Panc1 (cell line): ENCODE data around the gene EED. TPM values are rescaled to one million over a fixed set of nuclear protein-coding genes. Genes with fewer than 3 reads are reported as not detected.

Experiments
- ATAC-seq: fragments of 200-7000 bp; cut with Tn5 transposase; 2 replicates; pipeline ENCODE4 v1.9.1; 2020; ENCODE audit warnings: mild to moderate bottlenecking, moderate library complexity
- BruUV-seq: library from RNA; stranded (reverse); fragments of 400-500 nt; replicated peaks from 2 replicates; lab custom pipeline; 2021; lab: Mats Ljungman, UMichigan
- CTCF ChIA-PET: fragments of 300-600 bp; sonication (Branson Sonifier 250); formaldehyde crosslinking; loops from one replicate; lab custom pipeline; 2022; ENCODE audit warnings: antibody characterized with exemption; lab: Charles Lee
- POLR2A ChIA-PET: fragments of 300-600 bp; sonication (Branson Sonifier 250); formaldehyde crosslinking; loops from one replicate; lab custom pipeline; 2022; ENCODE audit warnings: antibody characterized with exemption; lab: Charles Lee
- DNase-seq: peaks from one replicate; pipeline ENCODE4 v3.0.0-alpha.2; 2010; ENCODE audit warnings: low read depth, low spot score
- H3K27ac ChIP-seq: 2 replicates; pipeline ENCODE4 v1.5.1; 2011; ENCODE audit warnings: mild to moderate bottlenecking, low read length, inconsistent platforms
- H3K27me3 ChIP-seq: fragments of 200-500 bp; sonication (Bioruptor generic); 2 replicates; pipeline ENCODE4 v1.6.0; 2014; ENCODE audit warnings: low read length, inconsistent platforms; ENCODE audit not compliant: control insufficient read depth, insufficient read depth
- H3K36me3 ChIP-seq: fragments of 200-500 bp; sonication (Bioruptor generic); 2 replicates; pipeline ENCODE4 v1.5.1; 2014; ENCODE audit warnings: inconsistent platforms, mild to moderate bottlenecking, low read length, moderate library complexity; ENCODE audit not compliant: control insufficient read depth, insufficient read depth
- H3K4me1 ChIP-seq: 2 replicates; pipeline ENCODE4 v1.5.1; 2011; ENCODE audit warnings: inconsistent platforms, mild to moderate bottlenecking, low read length, moderate library complexity; ENCODE audit not compliant: control insufficient read depth, insufficient read depth
- H3K4me3 ChIP-seq, 2 experiments: 2 replicates each; pipeline ENCODE4 v1.5.1; 2011 to 2012; ENCODE audit warnings: low read depth in 2 of 2, low read length in 2 of 2, mild to moderate bottlenecking in 2 of 2, inconsistent platforms in 1 of 2, moderate library complexity in 1 of 2
- H3K9me3 ChIP-seq: fragments of 200-500 bp; sonication (Bioruptor generic); 2 replicates; pipeline ENCODE4 v1.5.1; 2014; ENCODE audit warnings: low read depth, mild to moderate bottlenecking, inconsistent platforms, low read length, moderate library complexity; ENCODE audit not compliant: control insufficient read depth, insufficient read depth
- CTCF ChIP-seq: fragments of 450-650 bp; IDR thresholded peaks from 2 replicates; pipeline ENCODE4 v1.5.1; 2017; ENCODE audit warnings: mild to moderate bottlenecking
- POLR2AphosphoS5 ChIP-seq: IDR thresholded peaks from 2 replicates; pipeline ENCODE4 v1.6.1; 2012; ENCODE audit warnings: mild to moderate bottlenecking, low read depth, low read length, moderate library complexity
- REST ChIP-seq, 2 experiments: IDR thresholded peaks; 2 replicates each; pipeline ENCODE4 v1.6.1; 2011 to 2012; ENCODE audit warnings: low read depth in 2 of 2, control low read depth in 1 of 2, low read length in 1 of 2, mild to moderate bottlenecking in 1 of 2, moderate library complexity in 1 of 2; ENCODE audit not compliant: insufficient read depth in 1 of 2
- SIN3A ChIP-seq: IDR thresholded peaks from 2 replicates; pipeline ENCODE4 v1.6.1; 2012; ENCODE audit warnings: low read depth, mild to moderate bottlenecking, low read length, moderate library complexity, borderline replicate concordance; ENCODE audit not compliant: insufficient read depth
- TCF7L2 ChIP-seq: IDR thresholded peaks from 2 replicates; pipeline ENCODE4 v1.6.1; 2011; ENCODE audit warnings: mild to moderate bottlenecking, low read depth, low read length, inconsistent platforms
- in situ Hi-C: cut with HindIII; loops from 2 replicates; pipeline ENCODE4 v1.10.0; 2016; ENCODE audit warnings: low sequenced_read_pairs, low pct_unique_long_range_greater_than_20kb
- intact Hi-C: fragments of 100-400 bp; cut with micrococcal nuclease; formaldehyde crosslinking; loops from one replicate; pipeline ENCODE4 v1.10.0; 2022; ENCODE audit not compliant: unreplicated experiment
- total RNA-seq: library from RNA; stranded (reverse); gene quantifications from one replicate; pipeline ENCODE4 v1.2.1, GENCODE V29; 2021; ENCODE audit not compliant: unreplicated experiment

The EED gene
- total RNA-seq, 1 experiment from 2014 or later, result 29.0 TPM

GRCh38 chr11:86291466-86292262, 47.1 kb downstream of the EED start:
- no peaks in the 10 kb centered on the region for H3K27me3 ChIP-seq
- no peak for TF ChIP-seq POLR2AphosphoS5
- TF ChIP-seq SIN3A, result no peak
- TF ChIP-seq CTCF, result peak; percentile 91
- TF ChIP-seq TCF7L2, result no peak
- TF ChIP-seq REST (IDR thresholded peaks at IDR 0.05; ENCODE audit: insufficient read depth in 1 of 2, low read depth in 2 of 2, low read length in 1 of 2), result no peak
- BruUV-seq, result no TSS peak
- intact Hi-C loops (loop anchor here (5.0 to 10.0 kb wide), 2 partner anchors 347 to 434 kb away; partner anchors contain the start of gene CCDC83), in situ Hi-C loops (no loop called here)
- no peak overlapping the region for H3K4me3 ChIP-seq
- H3K9me3 ChIP-seq, result no peaks in the 10 kb centered on the region
- no peaks in the 10 kb centered on the region for H3K4me1 ChIP-seq
- ChIA-PET POLR2A (no interaction called here), CTCF (interaction anchor here (0.7 kb wide), 3 partner anchors 37 to 327 kb away, joined by 5 to 11 read pairs (median 7); no protein-coding TSS in a partner anchor)
- DNase-seq, result peak; percentile 48
- H3K36me3 ChIP-seq, result no peaks in the 10 kb centered on the region
- peak; percentile 71 for ATAC-seq
- H3K27ac ChIP-seq, result no peak overlapping the region

- H3K4me3 ChIP-seq, result no peak overlapping the region
- intact Hi-C loops (loop anchor here (5.0 to 10.0 kb wide), 2 partner anchors 348 to 436 kb away; partner anchors contain the start of gene CCDC83), in situ Hi-C loops (no loop called here)
- ATAC-seq (no peak), DNase-seq (no peak)
- no peaks in the 10 kb centered on the region for H3K36me3 ChIP-seq
- CTCF ChIA-PET, result no interaction called here
- no peaks in the 10 kb centered on the region for H3K9me3 ChIP-seq
- POLR2A ChIA-PET, result no interaction called here
- no TSS peak for BruUV-seq
- no peaks in the 10 kb centered on the region for H3K4me1 ChIP-seq
- TF ChIP-seq CTCF (no peak), POLR2AphosphoS5 (no peak), REST (IDR thresholded peaks at IDR 0.05; ENCODE audit: insufficient read depth in 1 of 2, low read depth in 2 of 2, low read length in 1 of 2) (no peak), SIN3A (no peak), TCF7L2 (no peak)
- no peak overlapping the region for H3K27ac ChIP-seq
- no peaks in the 10 kb centered on the region for H3K27me3 ChIP-seq
Measured at GRCh38 chr11:86292912-86293616, 48.5 kb downstream of the EED start.
